ENCODE data around the gene NRL.

DNA sequence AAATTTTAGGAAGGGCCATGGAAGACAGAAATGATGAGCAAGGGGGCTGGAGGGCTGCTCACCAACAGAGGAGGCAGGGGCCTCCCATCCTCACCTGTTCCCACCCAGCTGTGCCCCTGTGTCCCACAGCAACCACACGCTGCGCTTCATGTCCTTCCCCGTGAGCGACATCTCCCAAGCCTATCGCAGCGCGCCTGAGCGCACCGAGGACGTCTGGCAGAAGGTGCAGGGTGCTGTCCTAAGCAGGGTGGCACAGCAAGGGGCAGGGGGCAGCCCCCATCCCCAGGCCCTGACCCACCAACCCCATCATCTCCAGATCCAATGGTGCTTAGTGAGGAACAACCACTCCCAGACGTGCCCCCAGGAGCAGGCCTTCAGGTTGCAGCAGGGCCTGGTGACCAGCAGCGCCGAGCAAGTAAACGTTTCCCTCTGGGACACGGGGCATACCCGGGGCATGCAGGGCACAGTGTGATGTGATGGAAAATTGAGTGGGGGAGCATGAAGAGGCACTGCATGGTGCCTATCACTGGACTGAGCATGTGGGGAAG is 54.8 kb downstream of the NRL start:
- TF ChIP-seq POLR2AphosphoS5 (IDR thresholded peaks at IDR 0.05) (no peak), POLR2A (IDR thresholded peaks at IDR 0.05) (no peak), EP300 (IDR thresholded peaks at IDR 0.05) (no peak)
- TF ChIP-seq, protein P1, sequence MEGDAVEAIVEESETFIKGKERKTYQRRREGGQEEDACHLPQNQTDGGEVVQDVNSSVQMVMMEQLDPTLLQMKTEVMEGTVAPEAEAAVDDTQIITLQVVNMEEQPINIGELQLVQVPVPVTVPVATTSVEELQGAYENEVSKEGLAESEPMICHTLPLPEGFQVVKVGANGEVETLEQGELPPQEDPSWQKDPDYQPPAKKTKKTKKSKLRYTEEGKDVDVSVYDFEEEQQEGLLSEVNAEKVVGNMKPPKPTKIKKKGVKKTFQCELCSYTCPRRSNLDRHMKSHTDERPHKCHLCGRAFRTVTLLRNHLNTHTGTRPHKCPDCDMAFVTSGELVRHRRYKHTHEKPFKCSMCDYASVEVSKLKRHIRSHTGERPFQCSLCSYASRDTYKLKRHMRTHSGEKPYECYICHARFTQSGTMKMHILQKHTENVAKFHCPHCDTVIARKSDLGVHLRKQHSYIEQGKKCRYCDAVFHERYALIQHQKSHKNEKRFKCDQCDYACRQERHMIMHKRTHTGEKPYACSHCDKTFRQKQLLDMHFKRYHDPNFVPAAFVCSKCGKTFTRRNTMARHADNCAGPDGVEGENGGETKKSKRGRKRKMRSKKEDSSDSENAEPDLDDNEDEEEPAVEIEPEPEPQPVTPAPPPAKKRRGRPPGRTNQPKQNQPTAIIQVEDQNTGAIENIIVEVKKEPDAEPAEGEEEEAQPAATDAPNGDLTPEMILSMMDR (IDR thresholded peaks at IDR 0.05) = no peak
